ENCODE results near the gene WFDC12.

GRCh38 chr20:45094201-45094600 lies 30.1 kb downstream of the WFDC12 start:
- no peak for TF ChIP-seq POLR2A (IDR thresholded peaks at IDR 0.05)
- no peak for TF ChIP-seq CTCF (IDR thresholded peaks at IDR 0.05)
- no peak for TF ChIP-seq POLR2AphosphoS5 (IDR thresholded peaks at IDR 0.05)
- no peak for TF ChIP-seq EP300 (IDR thresholded peaks at IDR 0.05)
